ENCODE results near the gene RFPL3. TPM values are rescaled to one million over a fixed set of nuclear protein-coding genes. Genes with fewer than 3 reads are reported as not detected.

The RFPL3 gene
- polyA plus RNA-seq, 2 of the 4 experiments (the other 2 are of a cell fraction): not detected

DNA sequence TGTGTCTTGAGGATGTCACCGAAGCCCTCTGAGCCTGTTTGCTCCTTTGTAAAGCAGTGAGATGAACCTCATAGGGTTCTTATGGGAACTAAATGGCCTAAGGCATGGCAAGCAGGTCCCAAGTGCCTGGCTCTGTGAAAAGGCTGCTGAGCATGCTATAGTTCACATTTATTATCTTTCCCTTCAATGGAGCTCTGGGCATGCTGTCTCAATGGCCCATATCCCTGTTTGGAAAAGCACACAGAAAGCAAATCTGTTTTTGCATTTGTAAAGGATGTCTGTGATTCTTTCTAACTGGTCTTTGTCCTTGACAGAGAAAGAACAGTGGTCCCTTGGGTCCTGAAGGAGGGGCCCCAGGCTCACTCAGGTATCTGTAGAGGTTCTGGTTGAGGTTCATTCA, 28.0 kb downstream of the RFPL3 start:
- Histone ChIP-seq H3K27ac (no peak overlapping the region), H3K4me1 (no peaks in the 10 kb centered on the region), H3K4me3 (no peak overlapping the region), H3K9me3 (no peaks in the 10 kb centered on the region), H3K4me2 (no peak overlapping the region)
- no peak for TF ChIP-seq MYC (IDR thresholded peaks at IDR 0.05; ENCODE audit: borderline replicate concordance, low read length)
- TF ChIP-seq POLR2A (IDR thresholded peaks at IDR 0.05; ENCODE audit: low read length): no peak
- no peak for TF ChIP-seq FOXS1 (CRISPR knock-in tag; IDR thresholded peaks at IDR 0.05)
- TF ChIP-seq TP53 (CRISPR knock-in tag; IDR thresholded peaks at IDR 0.05): no peak
- no peak for TF ChIP-seq FOSL2 (IDR thresholded peaks at IDR 0.05)
- no peak for TF ChIP-seq FOSL2 (CRISPR knock-in tag; IDR thresholded peaks at IDR 0.05)
- TF ChIP-seq, protein P1, sequence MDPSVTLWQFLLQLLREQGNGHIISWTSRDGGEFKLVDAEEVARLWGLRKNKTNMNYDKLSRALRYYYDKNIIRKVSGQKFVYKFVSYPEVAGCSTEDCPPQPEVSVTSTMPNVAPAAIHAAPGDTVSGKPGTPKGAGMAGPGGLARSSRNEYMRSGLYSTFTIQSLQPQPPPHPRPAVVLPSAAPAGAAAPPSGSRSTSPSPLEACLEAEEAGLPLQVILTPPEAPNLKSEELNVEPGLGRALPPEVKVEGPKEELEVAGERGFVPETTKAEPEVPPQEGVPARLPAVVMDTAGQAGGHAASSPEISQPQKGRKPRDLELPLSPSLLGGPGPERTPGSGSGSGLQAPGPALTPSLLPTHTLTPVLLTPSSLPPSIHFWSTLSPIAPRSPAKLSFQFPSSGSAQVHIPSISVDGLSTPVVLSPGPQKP (IDR thresholded peaks at IDR 0.05; ENCODE audit: low read depth, low read length): no peak
- no peak for TF ChIP-seq SREBF2 (IDR thresholded peaks at IDR 0.05)
- TF ChIP-seq EHF (CRISPR knock-in tag; IDR thresholded peaks at IDR 0.05): no peak
- TF ChIP-seq, protein P2, sequence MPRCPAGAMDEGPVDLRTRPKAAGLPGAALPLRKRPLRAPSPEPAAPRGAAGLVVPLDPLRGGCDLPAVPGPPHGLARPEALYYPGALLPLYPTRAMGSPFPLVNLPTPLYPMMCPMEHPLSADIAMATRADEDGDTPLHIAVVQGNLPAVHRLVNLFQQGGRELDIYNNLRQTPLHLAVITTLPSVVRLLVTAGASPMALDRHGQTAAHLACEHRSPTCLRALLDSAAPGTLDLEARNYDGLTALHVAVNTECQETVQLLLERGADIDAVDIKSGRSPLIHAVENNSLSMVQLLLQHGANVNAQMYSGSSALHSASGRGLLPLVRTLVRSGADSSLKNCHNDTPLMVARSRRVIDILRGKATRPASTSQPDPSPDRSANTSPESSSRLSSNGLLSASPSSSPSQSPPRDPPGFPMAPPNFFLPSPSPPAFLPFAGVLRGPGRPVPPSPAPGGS (IDR thresholded peaks at IDR 0.05): no peak
- no peak for TF ChIP-seq JUNB (IDR thresholded peaks at IDR 0.05)
- no peak for TF ChIP-seq EHMT2 (IDR thresholded peaks at IDR 0.05; ENCODE audit: low read depth)
- TF ChIP-seq RCOR1 (IDR thresholded peaks at IDR 0.05; ENCODE audit: low read depth, low read length): no peak
- TF ChIP-seq, protein P3, sequence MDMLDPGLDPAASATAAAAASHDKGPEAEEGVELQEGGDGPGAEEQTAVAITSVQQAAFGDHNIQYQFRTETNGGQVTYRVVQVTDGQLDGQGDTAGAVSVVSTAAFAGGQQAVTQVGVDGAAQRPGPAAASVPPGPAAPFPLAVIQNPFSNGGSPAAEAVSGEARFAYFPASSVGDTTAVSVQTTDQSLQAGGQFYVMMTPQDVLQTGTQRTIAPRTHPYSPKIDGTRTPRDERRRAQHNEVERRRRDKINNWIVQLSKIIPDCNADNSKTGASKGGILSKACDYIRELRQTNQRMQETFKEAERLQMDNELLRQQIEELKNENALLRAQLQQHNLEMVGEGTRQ (IDR thresholded peaks at IDR 0.05): no peak
- no peak for TF ChIP-seq ZC3H11A (IDR thresholded peaks at IDR 0.05)
- no peak for TF ChIP-seq NPAS2 (CRISPR knock-in tag; IDR thresholded peaks at IDR 0.05; ENCODE audit: borderline replicate concordance)
- TF ChIP-seq JUN (IDR thresholded peaks at IDR 0.05): no peak
- TF ChIP-seq CHD2 (IDR thresholded peaks at IDR 0.05; ENCODE audit: low read length, partially characterized antibody): no peak
- TF ChIP-seq POLR2AphosphoS2 (conservative IDR thresholded peaks at IDR 0.05; ENCODE audit: low read length): no peak
- ChIA-PET CTCF (interaction anchor here (0.6 kb wide), 1 partner anchor 733 kb away, joined by 3 read pairs; no protein-coding TSS in a partner anchor), POLR2A (no interaction called here)
- DNase-seq (ENCODE audit: low read depth in 1 of 2, low spot score in 1 of 2) (no peak), ATAC-seq (no peak), FAIRE-seq (no peak)
- WGBS (ENCODE audit: missing lambda C conversion rate): 100% methylated on average over 1 of the region's 1 CpG

DNA sequence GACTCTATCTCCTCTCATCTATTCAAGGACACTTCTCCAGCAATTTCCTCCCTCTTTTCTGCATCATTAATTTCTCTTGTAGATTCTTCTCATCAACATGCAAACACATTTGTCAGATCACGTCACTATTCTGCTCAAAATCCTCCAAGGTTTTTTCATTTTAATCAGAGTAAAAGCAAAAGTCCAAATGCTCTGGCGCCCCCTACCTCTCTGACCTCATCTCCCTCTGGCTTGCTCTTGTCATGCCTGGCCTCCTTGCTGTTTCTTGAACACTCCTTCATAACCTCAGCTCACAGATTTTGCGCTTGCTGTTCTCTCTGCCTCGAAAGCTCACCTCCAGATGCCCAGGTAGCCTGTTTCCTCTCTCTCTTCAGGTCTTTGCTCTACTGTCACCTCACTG, 32.0 kb downstream of the RFPL3 start:
- ATAC-seq: peak; percentile 51 to 62; a peak in 1 of 6 replicates
- DNase-seq (ENCODE audit: low read depth in 1 of 2, low spot score in 1 of 2): peak in 1 of 2 experiments; percentile 12
- ChIA-PET POLR2A (no interaction called here), CTCF (no interaction called here)
- Histone ChIP-seq H3K4me2 (no peak overlapping the region), H3K27ac (no peak overlapping the region), H3K9me3 (no peaks in the 10 kb centered on the region), H3K4me1 (no peaks in the 10 kb centered on the region), H3K4me3 (no peak overlapping the region)
- no peak for FAIRE-seq
- 67% methylated on average over 4 of the region's 4 CpGs for WGBS (ENCODE audit: missing lambda C conversion rate)
- TF ChIP-seq, protein P4, sequence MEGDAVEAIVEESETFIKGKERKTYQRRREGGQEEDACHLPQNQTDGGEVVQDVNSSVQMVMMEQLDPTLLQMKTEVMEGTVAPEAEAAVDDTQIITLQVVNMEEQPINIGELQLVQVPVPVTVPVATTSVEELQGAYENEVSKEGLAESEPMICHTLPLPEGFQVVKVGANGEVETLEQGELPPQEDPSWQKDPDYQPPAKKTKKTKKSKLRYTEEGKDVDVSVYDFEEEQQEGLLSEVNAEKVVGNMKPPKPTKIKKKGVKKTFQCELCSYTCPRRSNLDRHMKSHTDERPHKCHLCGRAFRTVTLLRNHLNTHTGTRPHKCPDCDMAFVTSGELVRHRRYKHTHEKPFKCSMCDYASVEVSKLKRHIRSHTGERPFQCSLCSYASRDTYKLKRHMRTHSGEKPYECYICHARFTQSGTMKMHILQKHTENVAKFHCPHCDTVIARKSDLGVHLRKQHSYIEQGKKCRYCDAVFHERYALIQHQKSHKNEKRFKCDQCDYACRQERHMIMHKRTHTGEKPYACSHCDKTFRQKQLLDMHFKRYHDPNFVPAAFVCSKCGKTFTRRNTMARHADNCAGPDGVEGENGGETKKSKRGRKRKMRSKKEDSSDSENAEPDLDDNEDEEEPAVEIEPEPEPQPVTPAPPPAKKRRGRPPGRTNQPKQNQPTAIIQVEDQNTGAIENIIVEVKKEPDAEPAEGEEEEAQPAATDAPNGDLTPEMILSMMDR (IDR thresholded peaks at IDR 0.05): 0 out of 3 replicates have a peak, but pooled peaks have one; percentile 26
- TF ChIP-seq POLR2A (IDR thresholded peaks at IDR 0.05; ENCODE audit: low read length): no peak
- no peak for TF ChIP-seq ZC3H11A (IDR thresholded peaks at IDR 0.05)

DNA sequence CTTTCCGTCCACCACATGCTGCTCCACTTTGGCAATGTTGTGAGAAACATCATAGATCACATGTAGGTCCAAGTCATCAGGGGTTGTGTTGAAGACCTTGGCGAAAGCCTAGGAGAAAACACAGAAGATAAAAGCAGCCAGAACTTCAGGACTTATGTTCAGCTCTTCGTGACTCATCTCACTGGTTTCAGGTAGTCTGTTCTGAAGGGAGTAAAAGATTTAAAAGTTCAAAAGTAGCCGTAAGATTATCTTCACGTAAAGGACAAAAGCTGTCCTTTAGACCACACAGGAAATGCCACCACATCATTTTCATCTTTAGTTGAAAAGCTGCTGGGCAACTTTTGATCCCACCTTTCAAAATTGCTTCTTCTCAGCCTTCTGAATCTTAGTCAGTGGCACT, 37.4 kb downstream of the RFPL3 start:
- FAIRE-seq: no peak
- ATAC-seq: no peak
- CTCF ChIA-PET: no interaction called here
- no peaks in the 10 kb centered on the region for H3K9me3 ChIP-seq
- no peak overlapping the region for H3K4me3 ChIP-seq
- TF ChIP-seq EHF (CRISPR knock-in tag; IDR thresholded peaks at IDR 0.05) (no peak), JUNB (IDR thresholded peaks at IDR 0.05) (no peak), RAD21 (conservative IDR thresholded peaks at IDR 0.05 in 1 of 2, IDR thresholded peaks at IDR 0.05 in 1 of 2) (no peak), GATA3 (IDR thresholded peaks at IDR 0.05; ENCODE audit: borderline replicate concordance) (no peak)
- POLR2A ChIA-PET: no interaction called here
- no peak overlapping the region for H3K4me2 ChIP-seq
- H3K27ac ChIP-seq: no peak overlapping the region
- WGBS (ENCODE audit: missing lambda C conversion rate): 91% methylated on average over 5 of the region's 5 CpGs
- no peak for DNase-seq (ENCODE audit: low read depth in 1 of 2, low spot score in 1 of 2)
- no peaks in the 10 kb centered on the region for H3K4me1 ChIP-seq
